K562 treated with DMSO at 1 percent for 24 hours (cell line): ENCODE results near the gene EMILIN2. TPM values are rescaled to one million over a fixed set of nuclear protein-coding genes. Genes with fewer than 3 reads are reported as not detected.

Experiments used
- total RNA-seq: library from RNA; unstranded; fragments of 300-600 nt; gene quantifications from 2 replicates; pipeline ENCODE4 v1.2.3, GENCODE V29; 2022; ENCODE audit warnings: low read depth; ENCODE audit not compliant: insufficient read depth

Gene EMILIN2
- 1.9 and 2.4 TPM in 2 replicates for total RNA-seq

DNA sequence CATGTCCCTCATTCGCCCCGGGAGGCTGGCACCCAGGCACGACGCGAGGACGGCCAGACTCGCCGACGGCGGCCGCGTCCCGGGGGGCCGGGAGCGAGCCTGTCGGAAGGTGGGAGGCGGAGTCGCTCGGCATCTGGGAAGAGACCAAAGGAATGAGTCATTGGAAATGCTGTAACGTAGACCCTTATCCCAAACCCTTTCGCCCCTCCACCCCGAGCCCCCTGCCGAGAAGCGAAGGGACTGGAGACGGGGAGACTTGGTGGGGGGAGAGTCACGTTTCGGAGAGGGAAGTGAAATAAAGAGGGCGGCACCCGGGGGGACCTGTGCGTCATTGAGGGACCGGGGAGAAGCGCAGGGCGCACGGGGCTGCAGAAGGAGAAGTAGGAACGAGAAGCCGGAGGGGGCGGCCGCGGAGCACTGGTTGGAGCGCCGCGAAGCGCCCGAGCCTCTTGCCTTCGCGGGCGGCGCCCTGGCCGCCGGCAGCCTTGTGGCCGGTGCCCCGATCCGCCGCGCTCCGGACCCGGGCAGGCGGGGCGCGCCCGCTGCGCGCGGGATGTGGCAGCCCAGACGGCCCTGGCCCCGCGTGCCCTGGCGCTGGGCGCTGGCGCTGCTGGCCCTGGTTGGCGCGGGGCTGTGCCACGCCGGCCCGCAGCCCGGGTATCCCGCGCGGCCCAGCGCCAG lies at the start of gene EMILIN2:
TSS of gene EMILIN2 (plus strand) at position 371 of the 681 bp plus-strand sequence. CDS start at position 554, 183 bp downstream.

Other genes starting within 250 kb of the EMILIN2 start
- gene SMCHD1, start 191.3 kb upstream of the EMILIN2 start, total RNA-seq, result 27.2 and 32.5 TPM in 2 replicates
- gene LPIN2, start 166.1 kb downstream of the EMILIN2 start, total RNA-seq, result 34.4 and 37.7 TPM in 2 replicates